HG03457 (cell line): ENCODE data around the gene SLAIN1.

Source experiments
- ATAC-seq: cut with Tn5 transposase; IDR thresholded peaks from one replicate; pipeline ENCODE4 v1.9.1; 2021; ENCODE audit warnings: moderate number of reproducible peaks; ENCODE audit not compliant: unreplicated experiment

SLAIN1 gene

GRCh38 chr13:77749344-77749880 is 51.9 kb downstream of the SLAIN1 start:
- no peak for ATAC-seq

GRCh38 chr13:77751513-77752456 is 54.3 kb downstream of the SLAIN1 start:
- peak; percentile 76 for ATAC-seq

- no peak for ATAC-seq
These were observed 55.1 kb downstream of the SLAIN1 start for GRCh38 chr13:77752512-77753069.

- ATAC-seq, result no peak
These were observed 63.4 kb downstream of the SLAIN1 start for GRCh38 chr13:77760893-77761292.

- no peak for ATAC-seq
These were observed 69.9 kb downstream of the SLAIN1 start for GRCh38 chr13:77767413-77767812.

- no peak for ATAC-seq
These were observed 76.7 kb downstream of the SLAIN1 start for GRCh38 chr13:77774181-77774580.

GRCh38 chr13:77776704-77777103 is 79.2 kb downstream of the SLAIN1 start:
- ATAC-seq, result no peak

GRCh38 chr13:77779552-77780272 is 82.2 kb downstream of the SLAIN1 start:
- peak; percentile 72 for ATAC-seq

GRCh38 chr13:77781808-77782207 is 84.3 kb downstream of the SLAIN1 start:
- ATAC-seq, result no peak

- no peak for ATAC-seq
These were observed 87.0 kb downstream of the SLAIN1 start for GRCh38 chr13:77784515-77784914.

GRCh38 chr13:77786695-77787287 is 89.3 kb downstream of the SLAIN1 start:
- no peak for ATAC-seq

GRCh38 chr13:77789376-77789775 is 91.9 kb downstream of the SLAIN1 start:
- ATAC-seq, result no peak

GRCh38 chr13:77800219-77800618 is 102.7 kb downstream of the SLAIN1 start:
- ATAC-seq, result no peak

- no peak for ATAC-seq
These were observed 109.0 kb downstream of the SLAIN1 start for GRCh38 chr13:77806518-77806917.

GRCh38 chr13:77807431-77808135 is 110.1 kb downstream of the SLAIN1 start:
- no peak for ATAC-seq

GRCh38 chr13:77810430-77810829 is 112.9 kb downstream of the SLAIN1 start:
- peak; percentile 80 for ATAC-seq

- no peak for ATAC-seq
These were observed 113.4 kb downstream of the SLAIN1 start for GRCh38 chr13:77810878-77811277.

- no peak for ATAC-seq
These were observed 113.9 kb downstream of the SLAIN1 start for GRCh38 chr13:77811381-77811780.

- no peak for ATAC-seq
These were observed 114.5 kb downstream of the SLAIN1 start for GRCh38 chr13:77811981-77812380.
